Measurements from ENCODE around the gene CALML4. TPM values are rescaled to one million over a fixed set of nuclear protein-coding genes. Genes with fewer than 3 reads are reported as not detected.

CALML4 gene
- total and polyA plus RNA-seq, 2 experiments from 2014 or later = 13.4 to 16.2 TPM

GRCh38 chr15:68228971-68229385 is 23.8 kb upstream of the CALML4 start:
- Histone ChIP-seq H3K79me2 (replicated peaks; ENCODE audit: insufficient read depth) (peaks cover 50% of the 10 kb centered on the region), H3K36me3 (ENCODE audit: insufficient read depth) (no peaks in the 10 kb centered on the region), H3K27me3 (ENCODE audit: insufficient read depth) (no peaks in the 10 kb centered on the region), H3F3A (replicated peaks; ENCODE audit: low read depth) (peaks cover 13% of the 10 kb centered on the region), H3K4me2 (peak overlapping the region; percentile 100), H3K9me2 (ENCODE audit: insufficient read depth) (no peaks in the 10 kb centered on the region), H3K4me3 (peak overlapping the region; percentile 94), H2AFZ (peak overlapping the region; percentile 90), H3K27ac (ENCODE audit: low read depth) (peak overlapping the region; percentile 87), H3K4me1 (ENCODE audit: insufficient read depth) (peaks cover 17% of the 10 kb centered on the region; the same call in 1 of the 2 replicates), H4K20me1 (replicated peaks; ENCODE audit: insufficient read depth) (peaks cover 34% of the 10 kb centered on the region)
- ATAC-seq (peak; percentile 29), DNase-seq (ENCODE audit: low spot score) (peak; percentile 60)
- H3K4me1 Mint-ChIP-seq = peaks cover 42% of the 10 kb centered on the region
- H3K36me3 Mint-ChIP-seq (ENCODE audit: low read depth) = peaks cover 17% of the 10 kb centered on the region; the same call in 2 of the 3 replicates
- H3K27ac Mint-ChIP-seq = peak overlapping the region; percentile 91
- peaks cover 5% of the 10 kb centered on the region; the same call in 1 of the 3 replicates for H3K9me3 Mint-ChIP-seq
- peak overlapping the region; percentile 98 for H3K4me3 Mint-ChIP-seq
- TF ChIP-seq EZH2 (IDR thresholded peaks at IDR 0.05; ENCODE audit: low read depth, unreplicated experiment) = no peak
- no peak for TF ChIP-seq STAT1 (IDR thresholded peaks at IDR 0.05; ENCODE audit: unreplicated experiment)
- TF ChIP-seq ZNF462 (CRISPR knock-in tag; IDR thresholded peaks at IDR 0.05) = no peak
- no peak for TF ChIP-seq ZNF114 (CRISPR knock-in tag; IDR thresholded peaks at IDR 0.05)
- no peak for TF ChIP-seq JUNB (IDR thresholded peaks at IDR 0.05; ENCODE audit: unreplicated experiment)
- no peak for TF ChIP-seq CREB1 (CRISPR knock-in tag; IDR thresholded peaks at IDR 0.05; ENCODE audit: low read depth)
- TF ChIP-seq POLR2AphosphoS5 (IDR thresholded peaks at IDR 0.05; ENCODE audit: low read depth) = no peak; the same call in 1 of the 2 replicates
- no peak for TF ChIP-seq CTCF (conservative IDR thresholded peaks at IDR 0.05; ENCODE audit: low read depth in 2 of 2)
- TF ChIP-seq EZH2phosphoT487 (IDR thresholded peaks at IDR 0.05; ENCODE audit: unreplicated experiment) = no peak
- TF ChIP-seq REST (IDR thresholded peaks at IDR 0.05; ENCODE audit: unreplicated experiment) = no peak
- no peak for TF ChIP-seq NANOG (IDR thresholded peaks at IDR 0.05; ENCODE audit: borderline replicate concordance)
- TF ChIP-seq ZNF331 (CRISPR knock-in tag; IDR thresholded peaks at IDR 0.05; ENCODE audit: low read depth) = no peak
- TF ChIP-seq ETS1 (IDR thresholded peaks at IDR 0.05) = no peak
- H3K27me3 Mint-ChIP-seq (ENCODE audit: insufficient read depth, low read depth, poor library complexity) = peaks cover 17% of the 10 kb centered on the region
